ENCODE data around the gene OR2AG2.

OR2AG2 gene

DNA sequence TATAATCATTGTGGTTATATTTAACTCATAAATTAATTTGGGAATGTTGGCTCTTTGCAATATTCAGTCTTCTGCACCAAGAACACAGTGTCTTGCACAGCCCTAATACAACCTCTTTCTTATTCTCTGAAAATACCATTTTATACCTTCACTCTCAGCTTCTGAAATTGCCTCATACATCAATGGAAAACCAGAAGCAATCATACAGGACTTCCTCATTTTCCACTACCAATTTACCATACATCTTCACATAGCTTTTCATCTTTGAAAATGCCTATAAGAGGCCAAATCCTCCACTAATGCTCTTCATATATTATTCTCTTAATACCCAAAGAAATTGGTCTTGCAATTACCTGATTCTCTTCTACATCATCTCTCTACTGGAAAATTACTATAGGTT is 6.7 kb upstream of the OR2AG2 start:
- Histone ChIP-seq H3K27me3 (replicated peaks; ENCODE audit: control insufficient read depth, insufficient read depth, low read length) (no peaks in the 10 kb centered on the region), H3K4me1 (ENCODE audit: control insufficient read depth, insufficient read depth, low read length) (no peaks in the 10 kb centered on the region), H3K36me3 (ENCODE audit: control insufficient read depth, insufficient read depth, low read length, severe bottlenecking) (no peaks in the 10 kb centered on the region), H3K9me3 (ENCODE audit: control insufficient read depth, low read length) (no peaks in the 10 kb centered on the region), H3K4me3 (ENCODE audit: low read length) (no peak overlapping the region), H3K9ac (ENCODE audit: low read length) (no peak overlapping the region)
- no peak for DNase-seq (ENCODE audit: low read depth)

DNA sequence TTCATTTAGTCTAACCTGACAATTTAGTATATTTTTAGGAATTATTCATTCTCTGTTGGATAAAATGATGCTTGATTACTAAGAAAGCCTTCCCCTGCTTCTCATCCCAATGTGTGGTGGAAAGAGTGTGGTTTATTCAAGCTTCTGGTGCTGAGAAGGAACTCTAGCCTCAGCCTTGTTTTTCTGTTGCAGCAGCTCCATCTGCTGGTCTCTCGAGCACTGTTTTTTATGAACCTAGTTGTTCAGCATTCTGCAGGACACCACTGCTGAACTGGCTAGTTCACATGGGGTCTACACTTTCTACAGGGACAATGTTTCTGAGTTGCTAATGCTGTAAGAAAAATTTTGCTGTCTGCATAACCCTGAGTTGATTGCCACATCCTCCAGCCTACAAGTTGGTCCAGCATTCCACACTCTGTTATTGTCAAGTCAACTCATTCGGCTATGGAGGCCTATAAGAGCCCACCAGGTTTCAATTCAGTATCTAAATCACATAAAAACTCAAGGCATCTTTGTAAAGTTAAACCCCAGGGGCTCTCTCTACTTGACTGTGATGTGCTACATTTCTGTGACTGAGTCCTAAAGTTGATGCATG is 14.3 kb downstream of the OR2AG2 start:
- Histone ChIP-seq H3K36me3 (ENCODE audit: control insufficient read depth, insufficient read depth, low read length, severe bottlenecking) (no peaks in the 10 kb centered on the region), H3K4me1 (ENCODE audit: control insufficient read depth, insufficient read depth, low read length) (no peaks in the 10 kb centered on the region), H3K27me3 (replicated peaks; ENCODE audit: control insufficient read depth, insufficient read depth, low read length) (no peaks in the 10 kb centered on the region), H3K9ac (ENCODE audit: low read length) (no peak overlapping the region), H3K9me3 (ENCODE audit: control insufficient read depth, low read length) (no peaks in the 10 kb centered on the region), H3K4me3 (ENCODE audit: low read length) (no peak overlapping the region)
- DNase-seq (ENCODE audit: low read depth): peak; percentile 76

DNA sequence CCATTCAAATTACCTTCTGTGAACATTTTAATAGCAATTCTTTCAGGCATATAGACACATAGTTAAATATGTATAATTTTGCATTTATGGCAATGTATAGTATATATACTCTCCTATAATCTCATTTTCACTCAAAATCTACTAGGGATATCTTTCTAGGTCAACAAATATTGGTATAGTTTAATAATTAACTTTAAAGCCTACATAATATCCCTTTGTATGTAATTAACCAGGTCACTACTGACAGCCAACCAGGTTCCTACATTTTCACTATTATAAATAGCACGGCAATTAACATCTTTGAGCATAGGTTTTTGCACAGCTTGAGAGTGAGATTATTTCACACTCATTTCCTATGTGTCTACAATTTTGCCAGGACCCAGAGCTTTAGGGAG is 15.8 kb downstream of the OR2AG2 start:
- H3K4me1 ChIP-seq (ENCODE audit: control insufficient read depth, insufficient read depth, low read length): no peaks in the 10 kb centered on the region

DNA sequence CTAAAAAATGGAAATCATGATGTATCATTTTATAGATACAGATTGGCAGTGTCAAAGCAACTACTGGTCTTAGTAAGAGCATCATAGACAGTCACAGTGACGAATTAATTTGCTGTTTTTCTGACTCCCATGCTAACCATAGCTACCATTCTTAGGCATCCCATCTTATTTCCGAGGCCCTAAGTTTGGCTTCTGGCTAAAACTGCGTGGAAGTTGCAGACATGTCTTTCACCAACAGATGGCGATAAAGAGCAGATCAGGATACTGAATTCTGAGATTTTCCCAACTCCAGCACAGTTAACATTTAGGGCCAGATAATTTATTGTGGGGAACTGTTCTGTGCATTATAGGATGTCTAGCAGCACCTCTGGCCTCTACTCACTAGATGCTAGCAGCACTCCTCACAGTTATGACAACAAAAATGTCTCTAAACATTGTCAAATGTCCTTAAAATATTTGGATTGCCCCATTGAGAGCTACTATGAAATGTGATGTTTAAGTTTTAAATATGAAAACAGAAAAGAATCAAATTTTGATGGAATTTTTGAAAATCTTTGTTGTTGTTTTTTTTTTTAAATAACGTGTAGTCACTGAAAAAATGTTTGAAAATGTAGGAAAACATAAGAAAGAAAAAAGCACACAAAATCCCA is 16.3 kb downstream of the OR2AG2 start:
- Histone ChIP-seq H3K27me3 (replicated peaks; ENCODE audit: control insufficient read depth, insufficient read depth, low read length) (peaks cover 3% of the 10 kb centered on the region), H3K4me1 (ENCODE audit: control insufficient read depth, insufficient read depth, low read length) (no peaks in the 10 kb centered on the region), H3K36me3 (ENCODE audit: control insufficient read depth, insufficient read depth, low read length, severe bottlenecking) (no peaks in the 10 kb centered on the region), H3K9me3 (ENCODE audit: control insufficient read depth, low read length) (no peaks in the 10 kb centered on the region), H3K9ac (ENCODE audit: low read length) (no peak overlapping the region), H3K4me3 (ENCODE audit: low read length) (no peak overlapping the region)
- DNase-seq (ENCODE audit: low read depth): peak; percentile 73

More for the DNA sequence above, 15.8 kb downstream of the OR2AG2 start:
- Histone ChIP-seq H3K36me3 (ENCODE audit: control insufficient read depth, insufficient read depth, low read length, severe bottlenecking) (no peaks in the 10 kb centered on the region), H3K9me3 (ENCODE audit: control insufficient read depth, low read length) (no peaks in the 10 kb centered on the region), H3K27me3 (replicated peaks; ENCODE audit: control insufficient read depth, insufficient read depth, low read length) (peaks cover 3% of the 10 kb centered on the region), H3K4me3 (ENCODE audit: low read length) (no peak overlapping the region), H3K9ac (ENCODE audit: low read length) (no peak overlapping the region)
- no peak for DNase-seq (ENCODE audit: low read depth)

DNA sequence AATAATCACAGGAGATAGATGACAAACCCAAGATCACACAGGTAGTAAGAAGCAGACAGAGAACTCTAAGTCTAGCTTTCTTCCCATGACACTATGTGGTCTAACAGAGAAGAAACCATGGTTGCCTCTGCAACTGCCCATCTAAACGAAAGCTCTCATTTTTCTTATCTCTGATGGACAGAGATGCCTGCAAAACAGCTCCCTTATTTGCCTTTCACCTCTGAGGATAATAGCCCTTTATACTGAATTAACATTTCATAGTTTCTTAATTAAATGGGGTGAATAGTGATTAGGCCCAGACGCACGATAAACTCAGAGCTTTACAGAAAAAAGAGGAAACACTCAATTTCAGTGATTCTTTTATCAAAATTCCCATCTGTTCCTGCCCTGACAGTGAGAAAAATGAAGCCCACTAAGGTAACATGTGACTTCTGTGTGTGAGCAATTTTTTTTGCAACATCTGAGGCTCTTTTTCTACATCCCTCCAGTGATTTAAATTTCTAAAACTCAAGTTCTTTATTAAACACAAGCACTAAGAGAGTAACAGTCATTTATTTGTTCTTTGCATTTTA is 24.6 kb downstream of the OR2AG2 start:
- H3K36me3 ChIP-seq (ENCODE audit: control insufficient read depth, insufficient read depth, low read length, severe bottlenecking): no peaks in the 10 kb centered on the region
- H3K4me3 ChIP-seq (ENCODE audit: low read length): no peak overlapping the region
- peaks cover 3% of the 10 kb centered on the region for H3K27me3 ChIP-seq (replicated peaks; ENCODE audit: control insufficient read depth, insufficient read depth, low read length)
- H3K4me1 ChIP-seq (ENCODE audit: control insufficient read depth, insufficient read depth, low read length): no peaks in the 10 kb centered on the region
- H3K9ac ChIP-seq (ENCODE audit: low read length): no peak overlapping the region
- H3K9me3 ChIP-seq (ENCODE audit: control insufficient read depth, low read length): no peaks in the 10 kb centered on the region
- no peak for DNase-seq (ENCODE audit: low read depth)

DNA sequence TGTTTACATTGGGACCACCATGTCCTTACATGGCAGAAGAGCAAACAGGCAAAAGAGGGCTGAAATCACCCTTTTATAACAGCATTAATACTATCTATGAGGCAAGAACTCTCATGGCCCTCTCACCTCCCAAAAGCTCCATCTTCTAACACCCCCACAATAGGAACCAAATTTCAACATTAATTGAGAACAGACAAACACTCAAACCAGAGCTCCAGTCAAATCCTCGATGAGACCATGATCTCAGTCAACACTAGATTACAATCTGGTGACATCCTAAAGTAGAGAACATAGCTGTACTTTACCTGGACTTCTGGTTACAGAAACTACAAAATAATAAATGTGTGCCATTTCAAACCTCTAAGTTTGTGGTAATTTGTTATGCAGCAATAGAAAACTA is 25.1 kb downstream of the OR2AG2 start:
- Histone ChIP-seq H3K27me3 (replicated peaks; ENCODE audit: control insufficient read depth, insufficient read depth, low read length) (peaks cover 2% of the 10 kb centered on the region), H3K9ac (ENCODE audit: low read length) (no peak overlapping the region), H3K36me3 (ENCODE audit: control insufficient read depth, insufficient read depth, low read length, severe bottlenecking) (no peaks in the 10 kb centered on the region), H3K4me1 (ENCODE audit: control insufficient read depth, insufficient read depth, low read length) (no peaks in the 10 kb centered on the region), H3K4me3 (ENCODE audit: low read length) (no peak overlapping the region), H3K9me3 (ENCODE audit: control insufficient read depth, low read length) (no peaks in the 10 kb centered on the region)
- no peak for DNase-seq (ENCODE audit: low read depth)

DNA sequence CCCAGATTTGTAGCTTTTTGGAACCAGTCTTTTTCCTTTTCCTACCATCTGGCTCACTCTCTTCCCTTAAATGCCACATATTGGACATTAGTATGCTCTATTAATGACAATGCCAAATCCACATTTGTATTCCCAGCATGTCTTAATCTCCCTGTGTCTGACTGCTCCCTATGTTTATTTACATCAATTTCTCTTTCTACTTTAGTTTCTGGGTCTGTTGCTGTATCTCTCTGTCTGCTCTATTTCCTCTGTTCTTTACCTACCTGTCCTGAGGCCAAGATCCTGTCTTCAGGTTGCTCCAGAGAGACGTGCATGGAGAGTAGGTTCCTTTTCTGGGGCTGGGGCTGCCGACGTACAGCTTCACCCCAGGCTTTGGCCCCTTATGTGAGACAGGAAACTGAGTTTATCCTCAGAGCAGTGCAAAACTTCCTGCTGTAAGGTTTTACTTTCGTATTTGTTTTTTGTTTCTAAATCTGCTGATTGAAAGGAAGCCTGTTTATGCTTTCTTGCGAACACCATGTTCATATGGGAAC is 25.6 kb downstream of the OR2AG2 start:
- no peaks in the 10 kb centered on the region for H3K27me3 ChIP-seq (replicated peaks; ENCODE audit: control insufficient read depth, insufficient read depth, low read length)
- DNase-seq (ENCODE audit: low read depth): no peak

DNA sequence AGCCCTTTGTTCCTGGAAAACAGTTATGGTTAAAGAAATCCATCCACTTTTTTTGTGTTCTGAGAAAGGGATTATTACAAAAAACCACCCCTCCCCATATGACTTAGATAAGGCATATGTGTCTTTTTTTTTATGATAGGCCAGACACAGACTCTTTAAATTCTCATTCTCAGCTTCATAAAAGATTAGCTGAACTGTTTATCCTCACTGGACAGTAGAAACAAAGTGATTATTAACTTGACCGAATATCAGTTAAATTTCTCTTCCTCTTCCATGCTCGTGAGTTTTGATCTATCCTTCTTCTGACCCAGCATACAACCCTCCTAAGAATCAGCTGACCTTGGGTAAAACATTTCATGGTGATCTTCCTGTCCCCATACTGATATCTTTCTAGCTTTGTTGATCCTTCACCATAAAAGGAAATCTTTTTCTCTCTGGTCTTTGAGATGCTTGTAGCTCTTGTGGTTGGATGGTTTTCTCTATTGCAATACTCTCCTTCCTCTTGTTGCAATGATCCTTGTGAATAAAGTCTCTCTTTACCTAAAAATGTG is 26.2 kb downstream of the OR2AG2 start:
- no peak for DNase-seq (ENCODE audit: low read depth)
- no peaks in the 10 kb centered on the region for H3K9me3 ChIP-seq (ENCODE audit: control insufficient read depth, low read length)
- H3K4me3 ChIP-seq (ENCODE audit: low read length): no peak overlapping the region

More for the DNA sequence above, 25.6 kb downstream of the OR2AG2 start:
- Histone ChIP-seq H3K9ac (ENCODE audit: low read length) (no peak overlapping the region), H3K36me3 (ENCODE audit: control insufficient read depth, insufficient read depth, low read length, severe bottlenecking) (no peaks in the 10 kb centered on the region), H3K9me3 (ENCODE audit: control insufficient read depth, low read length) (no peaks in the 10 kb centered on the region), H3K4me1 (ENCODE audit: control insufficient read depth, insufficient read depth, low read length) (no peaks in the 10 kb centered on the region), H3K4me3 (ENCODE audit: low read length) (peak overlapping the region; percentile 51)

DNA sequence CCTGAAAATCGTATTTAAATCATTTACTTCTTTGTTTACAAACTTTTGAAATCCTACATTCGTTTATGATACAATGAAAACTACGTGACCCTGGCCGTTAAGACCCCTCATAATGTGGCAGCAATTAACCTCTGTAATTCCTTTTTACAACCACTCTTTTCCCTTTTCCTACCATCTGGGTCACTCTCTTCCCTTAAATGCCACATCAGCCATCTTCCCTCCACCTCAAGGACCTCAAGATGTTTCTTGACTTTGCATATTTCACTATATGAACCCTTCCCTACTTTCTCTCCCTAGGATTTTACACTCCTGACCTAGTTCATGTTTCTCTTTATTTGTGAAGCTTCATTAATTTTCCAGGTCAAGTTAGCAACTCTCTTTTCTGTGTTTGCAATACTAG is 26.8 kb downstream of the OR2AG2 start:
- H3K36me3 ChIP-seq (ENCODE audit: control insufficient read depth, insufficient read depth, low read length, severe bottlenecking): no peaks in the 10 kb centered on the region
- no peaks in the 10 kb centered on the region for H3K27me3 ChIP-seq (replicated peaks; ENCODE audit: control insufficient read depth, insufficient read depth, low read length)
- H3K4me3 ChIP-seq (ENCODE audit: low read length): no peak overlapping the region
- H3K9ac ChIP-seq (ENCODE audit: low read length): no peak overlapping the region
- DNase-seq (ENCODE audit: low read depth): no peak
- H3K4me1 ChIP-seq (ENCODE audit: control insufficient read depth, insufficient read depth, low read length): no peaks in the 10 kb centered on the region
- H3K9me3 ChIP-seq (ENCODE audit: control insufficient read depth, low read length): no peaks in the 10 kb centered on the region

More for the DNA sequence above, 26.2 kb downstream of the OR2AG2 start:
- no peaks in the 10 kb centered on the region for H3K36me3 ChIP-seq (ENCODE audit: control insufficient read depth, insufficient read depth, low read length, severe bottlenecking)
- no peak overlapping the region for H3K9ac ChIP-seq (ENCODE audit: low read length)
- H3K27me3 ChIP-seq (replicated peaks; ENCODE audit: control insufficient read depth, insufficient read depth, low read length): no peaks in the 10 kb centered on the region
- no peaks in the 10 kb centered on the region for H3K4me1 ChIP-seq (ENCODE audit: control insufficient read depth, insufficient read depth, low read length)

DNA sequence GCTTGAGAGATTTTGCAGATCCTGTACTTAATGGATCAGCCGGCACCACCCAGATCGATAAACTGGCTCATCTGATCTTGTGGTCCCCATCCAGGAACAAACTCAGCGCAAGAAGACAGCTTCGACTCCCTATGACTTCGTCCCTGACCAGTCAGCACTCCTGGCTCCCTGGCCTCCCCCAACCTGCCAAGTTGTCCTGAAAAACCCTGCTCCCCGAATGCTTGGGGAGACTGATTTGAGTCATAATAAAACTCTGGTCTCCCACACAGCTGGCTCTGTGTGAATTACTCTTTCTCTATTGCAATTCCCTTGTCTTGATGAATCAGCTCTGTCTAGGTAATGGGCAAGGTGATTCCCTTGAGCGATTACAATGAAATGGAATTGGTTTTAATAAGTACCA is 29.5 kb downstream of the OR2AG2 start:
- Histone ChIP-seq H3K36me3 (ENCODE audit: control insufficient read depth, insufficient read depth, low read length, severe bottlenecking) (no peaks in the 10 kb centered on the region), H3K9me3 (ENCODE audit: control insufficient read depth, low read length) (no peaks in the 10 kb centered on the region), H3K4me3 (ENCODE audit: low read length) (no peak overlapping the region), H3K27me3 (replicated peaks; ENCODE audit: control insufficient read depth, insufficient read depth, low read length) (no peaks in the 10 kb centered on the region), H3K9ac (ENCODE audit: low read length) (no peak overlapping the region), H3K4me1 (ENCODE audit: control insufficient read depth, insufficient read depth, low read length) (no peaks in the 10 kb centered on the region)
- no peak for DNase-seq (ENCODE audit: low read depth)

DNA sequence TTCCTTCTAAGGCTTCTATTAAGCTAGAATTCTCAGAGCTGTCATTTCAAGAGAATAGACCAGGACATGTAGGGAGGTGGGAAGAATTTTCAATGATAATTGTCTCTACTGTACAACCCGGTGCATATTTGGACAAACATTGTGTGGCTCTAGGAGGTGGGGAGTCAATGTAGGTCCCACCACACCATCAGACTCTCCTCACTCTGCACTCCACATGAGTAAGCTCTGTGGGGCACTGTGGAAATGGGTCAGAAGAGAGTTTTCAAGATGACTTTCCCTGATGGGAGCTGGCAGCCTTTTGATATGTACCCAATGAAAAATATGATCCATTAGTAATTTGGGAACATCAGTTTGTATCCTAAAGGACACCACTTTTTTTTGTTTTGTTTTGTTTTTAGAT is 33.2 kb downstream of the OR2AG2 start:
- Histone ChIP-seq H3K36me3 (ENCODE audit: control insufficient read depth, insufficient read depth, low read length, severe bottlenecking) (no peaks in the 10 kb centered on the region), H3K9me3 (ENCODE audit: control insufficient read depth, low read length) (no peaks in the 10 kb centered on the region), H3K4me3 (ENCODE audit: low read length) (no peak overlapping the region), H3K27me3 (replicated peaks; ENCODE audit: control insufficient read depth, insufficient read depth, low read length) (no peaks in the 10 kb centered on the region), H3K4me1 (ENCODE audit: control insufficient read depth, insufficient read depth, low read length) (peaks cover 2% of the 10 kb centered on the region), H3K9ac (ENCODE audit: low read length) (no peak overlapping the region)
- no peak for DNase-seq (ENCODE audit: low read depth)
